ENCODE results near the gene MPLKIP. TPM values are rescaled to one million over a fixed set of nuclear protein-coding genes. Genes with fewer than 3 reads are reported as not detected.

MPLKIP gene
- total and polyA plus RNA-seq, 2 experiments from 2014 or later: 64.0 to 147 TPM

DNA sequence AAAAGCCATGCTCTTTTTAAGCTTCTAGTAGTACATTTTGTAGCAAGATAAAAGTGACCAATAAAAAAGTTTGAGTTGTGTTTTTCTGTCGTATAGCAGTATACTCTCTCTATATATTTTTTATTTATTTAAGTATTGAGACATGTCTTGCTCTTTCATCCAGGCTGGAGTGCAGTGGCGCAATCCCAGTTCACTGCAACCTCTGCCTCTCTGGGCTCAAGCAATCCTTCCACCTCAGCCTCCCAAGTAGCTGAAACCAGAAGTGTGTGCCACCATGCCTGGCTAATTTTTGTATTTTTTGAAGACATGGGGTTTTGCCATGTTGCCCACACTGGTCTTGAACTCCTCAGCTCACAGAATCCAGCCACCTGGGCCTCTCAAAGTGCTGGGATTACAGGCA is 3.1 kb upstream of the MPLKIP start:
- Mint-ChIP-seq H3K4me1 (peaks cover 4% of the 10 kb centered on the region; the same call in 2 of the 3 replicates), H3K27me3 (ENCODE audit: insufficient read depth, low read depth, poor library complexity) (peaks cover 13% of the 10 kb centered on the region), H3K27ac (no peak overlapping the region), H3K4me3 (no peak overlapping the region), H3K9me3 (no peaks in the 10 kb centered on the region), H3K36me3 (ENCODE audit: low read depth) (peaks cover 3% of the 10 kb centered on the region; the same call in 1 of the 3 replicates)
- TF ChIP-seq EZH2 (IDR thresholded peaks at IDR 0.05; ENCODE audit: low read depth, unreplicated experiment) (no peak), EZH2phosphoT487 (IDR thresholded peaks at IDR 0.05; ENCODE audit: unreplicated experiment) (no peak), JUNB (IDR thresholded peaks at IDR 0.05; ENCODE audit: unreplicated experiment) (no peak), STAT1 (IDR thresholded peaks at IDR 0.05; ENCODE audit: unreplicated experiment) (no peak), NANOG (IDR thresholded peaks at IDR 0.05; ENCODE audit: borderline replicate concordance) (no peak), CREB1 (CRISPR knock-in tag; IDR thresholded peaks at IDR 0.05; ENCODE audit: low read depth) (no peak), POLR2AphosphoS5 (IDR thresholded peaks at IDR 0.05; ENCODE audit: low read depth) (no peak), ETS1 (IDR thresholded peaks at IDR 0.05) (no peak), REST (IDR thresholded peaks at IDR 0.05; ENCODE audit: unreplicated experiment) (no peak), ZNF331 (CRISPR knock-in tag; IDR thresholded peaks at IDR 0.05; ENCODE audit: low read depth) (no peak), ZNF114 (CRISPR knock-in tag; IDR thresholded peaks at IDR 0.05) (no peak)
- TF ChIP-seq, protein P1, sequence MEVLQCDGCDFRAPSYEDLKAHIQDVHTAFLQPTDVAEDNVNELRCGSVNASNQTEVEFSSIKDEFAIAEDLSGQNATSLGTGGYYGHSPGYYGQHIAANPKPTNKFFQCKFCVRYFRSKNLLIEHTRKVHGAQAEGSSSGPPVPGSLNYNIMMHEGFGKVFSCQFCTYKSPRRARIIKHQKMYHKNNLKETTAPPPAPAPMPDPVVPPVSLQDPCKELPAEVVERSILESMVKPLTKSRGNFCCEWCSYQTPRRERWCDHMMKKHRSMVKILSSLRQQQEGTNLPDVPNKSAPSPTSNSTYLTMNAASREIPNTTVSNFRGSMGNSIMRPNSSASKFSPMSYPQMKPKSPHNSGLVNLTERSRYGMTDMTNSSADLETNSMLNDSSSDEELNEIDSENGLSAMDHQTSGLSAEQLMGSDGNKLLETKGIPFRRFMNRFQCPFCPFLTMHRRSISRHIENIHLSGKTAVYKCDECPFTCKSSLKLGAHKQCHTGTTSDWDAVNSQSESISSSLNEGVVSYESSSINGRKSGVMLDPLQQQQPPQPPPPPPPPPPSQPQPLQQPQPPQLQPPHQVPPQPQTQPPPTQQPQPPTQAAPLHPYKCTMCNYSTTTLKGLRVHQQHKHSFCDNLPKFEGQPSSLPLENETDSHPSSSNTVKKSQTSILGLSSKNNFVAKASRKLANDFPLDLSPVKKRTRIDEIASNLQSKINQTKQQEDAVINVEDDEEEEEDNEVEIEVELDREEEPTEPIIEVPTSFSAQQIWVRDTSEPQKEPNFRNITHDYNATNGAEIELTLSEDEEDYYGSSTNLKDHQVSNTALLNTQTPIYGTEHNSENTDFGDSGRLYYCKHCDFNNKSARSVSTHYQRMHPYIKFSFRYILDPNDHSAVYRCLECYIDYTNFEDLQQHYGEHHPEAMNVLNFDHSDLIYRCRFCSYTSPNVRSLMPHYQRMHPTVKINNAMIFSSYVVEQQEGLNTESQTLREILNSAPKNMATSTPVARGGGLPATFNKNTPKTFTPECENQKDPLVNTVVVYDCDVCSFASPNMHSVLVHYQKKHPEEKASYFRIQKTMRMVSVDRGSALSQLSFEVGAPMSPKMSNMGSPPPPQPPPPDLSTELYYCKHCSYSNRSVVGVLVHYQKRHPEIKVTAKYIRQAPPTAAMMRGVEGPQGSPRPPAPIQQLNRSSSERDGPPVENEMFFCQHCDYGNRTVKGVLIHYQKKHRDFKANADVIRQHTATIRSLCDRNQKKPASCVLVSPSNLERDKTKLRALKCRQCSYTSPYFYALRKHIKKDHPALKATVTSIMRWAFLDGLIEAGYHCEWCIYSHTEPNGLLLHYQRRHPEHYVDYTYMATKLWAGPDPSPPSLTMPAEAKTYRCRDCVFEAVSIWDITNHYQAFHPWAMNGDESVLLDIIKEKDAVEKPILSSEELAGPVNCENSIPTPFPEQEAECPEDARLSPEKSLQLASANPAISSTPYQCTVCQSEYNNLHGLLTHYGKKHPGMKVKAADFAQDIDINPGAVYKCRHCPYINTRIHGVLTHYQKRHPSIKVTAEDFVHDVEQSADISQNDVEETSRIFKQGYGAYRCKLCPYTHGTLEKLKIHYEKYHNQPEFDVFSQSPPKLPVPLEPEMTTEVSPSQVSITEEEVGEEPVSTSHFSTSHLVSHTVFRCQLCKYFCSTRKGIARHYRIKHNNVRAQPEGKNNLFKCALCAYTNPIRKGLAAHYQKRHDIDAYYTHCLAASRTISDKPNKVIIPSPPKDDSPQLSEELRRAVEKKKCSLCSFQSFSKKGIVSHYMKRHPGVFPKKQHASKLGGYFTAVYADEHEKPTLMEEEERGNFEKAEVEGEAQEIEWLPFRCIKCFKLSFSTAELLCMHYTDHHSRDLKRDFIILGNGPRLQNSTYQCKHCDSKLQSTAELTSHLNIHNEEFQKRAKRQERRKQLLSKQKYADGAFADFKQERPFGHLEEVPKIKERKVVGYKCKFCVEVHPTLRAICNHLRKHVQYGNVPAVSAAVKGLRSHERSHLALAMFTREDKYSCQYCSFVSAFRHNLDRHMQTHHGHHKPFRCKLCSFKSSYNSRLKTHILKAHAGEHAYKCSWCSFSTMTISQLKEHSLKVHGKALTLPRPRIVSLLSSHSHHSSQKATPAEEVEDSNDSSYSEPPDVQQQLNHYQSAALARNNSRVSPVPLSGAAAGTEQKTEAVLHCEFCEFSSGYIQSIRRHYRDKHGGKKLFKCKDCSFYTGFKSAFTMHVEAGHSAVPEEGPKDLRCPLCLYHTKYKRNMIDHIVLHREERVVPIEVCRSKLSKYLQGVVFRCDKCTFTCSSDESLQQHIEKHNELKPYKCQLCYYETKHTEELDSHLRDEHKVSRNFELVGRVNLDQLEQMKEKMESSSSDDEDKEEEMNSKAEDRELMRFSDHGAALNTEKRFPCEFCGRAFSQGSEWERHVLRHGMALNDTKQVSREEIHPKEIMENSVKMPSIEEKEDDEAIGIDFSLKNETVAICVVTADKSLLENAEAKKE (CRISPR knock-in tag; IDR thresholded peaks at IDR 0.05): no peak
- TF ChIP-seq, protein P2, sequence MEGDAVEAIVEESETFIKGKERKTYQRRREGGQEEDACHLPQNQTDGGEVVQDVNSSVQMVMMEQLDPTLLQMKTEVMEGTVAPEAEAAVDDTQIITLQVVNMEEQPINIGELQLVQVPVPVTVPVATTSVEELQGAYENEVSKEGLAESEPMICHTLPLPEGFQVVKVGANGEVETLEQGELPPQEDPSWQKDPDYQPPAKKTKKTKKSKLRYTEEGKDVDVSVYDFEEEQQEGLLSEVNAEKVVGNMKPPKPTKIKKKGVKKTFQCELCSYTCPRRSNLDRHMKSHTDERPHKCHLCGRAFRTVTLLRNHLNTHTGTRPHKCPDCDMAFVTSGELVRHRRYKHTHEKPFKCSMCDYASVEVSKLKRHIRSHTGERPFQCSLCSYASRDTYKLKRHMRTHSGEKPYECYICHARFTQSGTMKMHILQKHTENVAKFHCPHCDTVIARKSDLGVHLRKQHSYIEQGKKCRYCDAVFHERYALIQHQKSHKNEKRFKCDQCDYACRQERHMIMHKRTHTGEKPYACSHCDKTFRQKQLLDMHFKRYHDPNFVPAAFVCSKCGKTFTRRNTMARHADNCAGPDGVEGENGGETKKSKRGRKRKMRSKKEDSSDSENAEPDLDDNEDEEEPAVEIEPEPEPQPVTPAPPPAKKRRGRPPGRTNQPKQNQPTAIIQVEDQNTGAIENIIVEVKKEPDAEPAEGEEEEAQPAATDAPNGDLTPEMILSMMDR (conservative IDR thresholded peaks at IDR 0.05; ENCODE audit: low read depth in 2 of 2): no peak
- Histone ChIP-seq H3F3A (replicated peaks; ENCODE audit: low read depth) (no peaks in the 10 kb centered on the region), H3K4me2 (no peak overlapping the region), H4K20me1 (replicated peaks; ENCODE audit: insufficient read depth) (no peaks in the 10 kb centered on the region; the same call in 1 of the 2 replicates), H3K36me3 (ENCODE audit: insufficient read depth) (no peaks in the 10 kb centered on the region), H3K27me3 (ENCODE audit: insufficient read depth) (peaks cover 17% of the 10 kb centered on the region), H3K27ac (ENCODE audit: low read depth) (no peak overlapping the region), H3K79me2 (replicated peaks; ENCODE audit: insufficient read depth) (peaks cover 15% of the 10 kb centered on the region), H2AFZ (no peak overlapping the region), H3K4me3 (no peak overlapping the region), H3K4me1 (ENCODE audit: insufficient read depth) (peaks cover 6% of the 10 kb centered on the region; the same call in 1 of the 2 replicates), H3K9me2 (ENCODE audit: insufficient read depth) (no peaks in the 10 kb centered on the region)
- DNase-seq (ENCODE audit: low spot score) (no peak), ATAC-seq (no peak)

Measured in GM23338 (cell line).